HFFc6 (cell line): ENCODE results near the gene CDHR4. TPM values are rescaled to one million over a fixed set of nuclear protein-coding genes. Genes with fewer than 3 reads are reported as not detected.
A peak's percentile ranks its signal among the peaks of the same experiment; 100 is the strongest.

Experiments used
- DNase-seq: peaks from one replicate; pipeline ENCODE4 v3.0.0-alpha.2; 2018
- H3K27ac Mint-ChIP-seq: 2 replicates; pipeline ENCODE4 v1.8.0; 2020; ENCODE audit warnings: mild to moderate bottlenecking, mixed read lengths
- H3K27me3 Mint-ChIP-seq: 2 replicates; pipeline ENCODE4 v1.8.0; 2021; ENCODE audit warnings: mild to moderate bottlenecking, moderate library complexity, mixed read lengths; ENCODE audit not compliant: insufficient read depth
- H3K36me3 Mint-ChIP-seq: 2 replicates; pipeline ENCODE4 v1.8.0; 2021; ENCODE audit warnings: low read depth, mixed read lengths
- H3K4me1 Mint-ChIP-seq: 2 replicates; pipeline ENCODE4 v1.8.0; 2020; ENCODE audit warnings: low read depth, mixed read lengths
- H3K4me3 Mint-ChIP-seq: 2 replicates; pipeline ENCODE4 v1.8.0; 2020; ENCODE audit warnings: mild to moderate bottlenecking, moderate library complexity, mixed read lengths
- H3K9me3 Mint-ChIP-seq: 2 replicates; pipeline ENCODE4 v1.8.0; 2020; ENCODE audit warnings: mild to moderate bottlenecking, mixed read lengths
- CTCF ChIP-seq: fragments of 200-600 bp; sonication (generic); IDR thresholded peaks from 2 replicates; pipeline ENCODE4 v1.5.0; 2021; ENCODE audit warnings: antibody characterized with exemption, mild to moderate bottlenecking
- total RNA-seq, 6 experiments: library from RNA; stranded (reverse); fragmentation: NEBNext Ultra II Directional; extraction: Animal tissue kit (Norgen Biotek cat#: 25700); gene quantifications; 2 replicates in 1 of 6; 3 replicates in 5 of 6; pipeline ENCODE4 v1.2.3, GENCODE V29; 2021

CDHR4 gene
- total RNA-seq, 6 experiments from 2014 or later = 0.17 to 0.18 TPM; not detected in 4

GRCh38 chr3:49805367-49805782 is 5.7 kb upstream of the CDHR4 start:
- no peak for TF ChIP-seq CTCF
- Mint-ChIP-seq H3K27ac (no peak overlapping the region; the same call in 1 of the 2 replicates), H3K4me3 (no peak overlapping the region), H3K27me3 (no peaks in the 10 kb centered on the region; the same call in none of the 2 replicates), H3K9me3 (no peaks in the 10 kb centered on the region), H3K4me1 (peaks cover 27% of the 10 kb centered on the region), H3K36me3 (no peaks in the 10 kb centered on the region)
- no peak for DNase-seq

- TF ChIP-seq CTCF = no peak
- peak overlapping the region; percentile 93 for H3K4me3 Mint-ChIP-seq
- no peak for DNase-seq
- H3K27me3 Mint-ChIP-seq = no peaks in the 10 kb centered on the region; the same call in none of the 2 replicates
- peaks cover 34% of the 10 kb centered on the region for H3K4me1 Mint-ChIP-seq
- peak overlapping the region; percentile 29; the same call in 1 of the 2 replicates for H3K27ac Mint-ChIP-seq
- no peaks in the 10 kb centered on the region for H3K9me3 Mint-ChIP-seq
- no peaks in the 10 kb centered on the region for H3K36me3 Mint-ChIP-seq
Measured at GRCh38 chr3:49804141-49805041, 4.7 kb upstream of the CDHR4 start.

GRCh38 chr3:49803465-49804140 is 3.9 kb upstream of the CDHR4 start:
- peak; percentile 25; the same call in 1 of the 2 replicates for TF ChIP-seq CTCF
- no peaks in the 10 kb centered on the region for H3K36me3 Mint-ChIP-seq
- H3K27ac Mint-ChIP-seq = peak overlapping the region; percentile 59; the same call in 1 of the 2 replicates
- H3K4me3 Mint-ChIP-seq = peak overlapping the region; percentile 93
- DNase-seq = peak; percentile 30
- peaks cover 40% of the 10 kb centered on the region for H3K4me1 Mint-ChIP-seq
- no peaks in the 10 kb centered on the region; the same call in none of the 2 replicates for H3K27me3 Mint-ChIP-seq
- no peaks in the 10 kb centered on the region for H3K9me3 Mint-ChIP-seq

GRCh38 chr3:49802719-49803464 is 3.2 kb upstream of the CDHR4 start, which contains the start of gene INKA1:
TSS of gene INKA1 (plus strand) at chr3:49803261. CDS start at chr3:49803393, 132 bp downstream.
- Mint-ChIP-seq H3K4me1 (peaks cover 40% of the 10 kb centered on the region), H3K27me3 (no peaks in the 10 kb centered on the region; the same call in none of the 2 replicates), H3K9me3 (no peaks in the 10 kb centered on the region), H3K36me3 (no peaks in the 10 kb centered on the region), H3K4me3 (peak within 1 kb of the TSS; percentile 93), H3K27ac (peak within 1 kb of the TSS; percentile 85)
- TF ChIP-seq CTCF = peak; percentile 91
- DNase-seq = peak; percentile 73

- no peaks in the 10 kb centered on the region for H3K9me3 Mint-ChIP-seq
- no peak for TF ChIP-seq CTCF
- DNase-seq = no peak
- peaks cover 35% of the 10 kb centered on the region for H3K4me1 Mint-ChIP-seq
- H3K27me3 Mint-ChIP-seq = peaks cover 5% of the 10 kb centered on the region
- H3K27ac Mint-ChIP-seq = no peak overlapping the region
- H3K36me3 Mint-ChIP-seq = no peaks in the 10 kb centered on the region
- no peak overlapping the region for H3K4me3 Mint-ChIP-seq
Measured at GRCh38 chr3:49801160-49801559, 1.5 kb upstream of the CDHR4 start.
